ENCODE data around the gene LRRC4C. TPM values are rescaled to one million over a fixed set of nuclear protein-coding genes. Genes with fewer than 3 reads are reported as not detected.

LRRC4C gene
- total and polyA plus RNA-seq, 4 donors: 0.33 to 5.3 (median 0.43) TPM

DNA sequence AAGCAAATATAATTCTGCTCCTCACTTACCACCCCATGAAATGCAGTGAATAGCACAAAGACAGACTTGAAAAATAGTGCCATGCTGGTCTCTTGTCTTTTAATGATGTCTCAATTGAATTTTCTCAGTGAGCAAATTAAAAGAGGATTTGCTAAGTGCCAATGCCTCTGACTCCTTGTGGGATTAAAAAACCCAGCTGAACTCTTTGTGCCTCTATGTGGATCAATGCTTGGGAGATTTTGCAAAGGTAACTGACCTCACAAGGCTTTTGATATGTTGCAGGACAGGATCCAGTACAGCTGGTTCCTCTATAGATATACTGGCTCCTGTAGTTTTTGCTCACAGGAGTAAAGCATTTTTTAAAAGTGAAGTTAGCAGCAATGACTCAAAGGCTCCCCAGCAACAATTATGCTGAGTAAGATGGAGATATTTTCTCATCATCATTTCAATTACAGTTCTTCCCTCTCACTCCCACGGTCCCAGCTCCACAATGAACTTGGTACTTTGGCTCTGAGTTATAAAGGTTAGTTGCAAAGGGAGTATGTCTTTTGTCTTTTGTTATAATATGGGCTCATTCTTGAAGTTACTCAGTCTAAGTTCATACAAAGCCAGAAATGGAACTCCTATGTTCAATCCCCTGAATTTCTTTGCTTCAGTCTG lies 471.5 kb downstream of the LRRC4C start:
- H3K27ac ChIP-seq (ENCODE audit: low read depth in 1 of 2, low read length in 1 of 2): no peak overlapping the region
- DNase-seq: no peak
- no peak for TF ChIP-seq CTCF (IDR thresholded peaks at IDR 0.05; ENCODE audit: control extremely low read depth, extremely low read depth)
- no peaks in the 10 kb centered on the region for H3K9me3 ChIP-seq (ENCODE audit: control insufficient read depth in 4 of 4, insufficient read depth in 3 of 4, low read length in 3 of 4)
- ATAC-seq (ENCODE audit: insufficient read depth, low FRiP score): no peak
- H3K36me3 ChIP-seq (ENCODE audit: control insufficient read depth in 4 of 4, insufficient read depth in 4 of 4, low read length in 4 of 4): no peaks in the 10 kb centered on the region
- no peaks in the 10 kb centered on the region for H3K4me1 ChIP-seq (ENCODE audit: control insufficient read depth in 5 of 5, insufficient read depth in 5 of 5, low read length in 5 of 5)
- H3K27me3 ChIP-seq (ENCODE audit: control insufficient read depth in 3 of 3, insufficient read depth in 3 of 3, low read length in 2 of 3): no peaks in the 10 kb centered on the region
- no peak overlapping the region for H3K4me3 ChIP-seq
- WGBS, 2 donors: 53 to 75% methylated on average over 1 of the region's 1 CpG
- H3K9ac ChIP-seq (ENCODE audit: insufficient read depth in 1 of 2, low read length in 2 of 2): no peak overlapping the region

DNA sequence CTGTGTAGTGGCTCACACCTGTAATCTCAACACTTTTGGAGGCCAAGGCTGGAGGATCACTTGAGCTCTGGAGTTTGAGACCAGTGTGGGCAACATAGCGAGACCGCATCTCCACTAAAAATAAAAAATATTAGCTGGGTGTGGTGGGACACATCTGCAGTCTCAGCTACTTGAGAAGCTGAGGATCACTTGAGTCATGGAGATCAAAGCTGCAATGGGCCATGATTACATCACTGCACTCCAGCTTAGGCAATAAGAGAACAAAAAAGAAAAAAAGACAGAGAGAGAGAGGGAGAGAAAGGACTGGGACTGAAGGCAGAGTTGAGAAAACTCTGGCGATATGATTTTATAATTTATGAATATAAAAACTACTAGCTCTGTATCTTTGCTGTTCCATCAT lies 473.1 kb downstream of the LRRC4C start:
- no peak overlapping the region for H3K9ac ChIP-seq (ENCODE audit: insufficient read depth in 1 of 2, low read length in 2 of 2)
- WGBS, 2 donors: 79 to 89% methylated on average over 3 of the region's 3 CpGs
- DNase-seq (no peak), ATAC-seq (ENCODE audit: insufficient read depth, low FRiP score) (no peak)
- H3K27ac ChIP-seq (ENCODE audit: low read depth in 1 of 2, low read length in 1 of 2): no peak overlapping the region
- H3K4me3 ChIP-seq: no peak overlapping the region
- H3K4me1 ChIP-seq (ENCODE audit: control insufficient read depth in 5 of 5, insufficient read depth in 5 of 5, low read length in 5 of 5): no peaks in the 10 kb centered on the region
- H3K27me3 ChIP-seq (ENCODE audit: control insufficient read depth in 3 of 3, insufficient read depth in 3 of 3, low read length in 2 of 3): no peaks in the 10 kb centered on the region
- TF ChIP-seq CTCF (IDR thresholded peaks at IDR 0.05; ENCODE audit: control extremely low read depth, extremely low read depth): no peak
- H3K9me3 ChIP-seq (ENCODE audit: control insufficient read depth in 4 of 4, insufficient read depth in 3 of 4, low read length in 3 of 4): no peaks in the 10 kb centered on the region
- no peaks in the 10 kb centered on the region for H3K36me3 ChIP-seq (ENCODE audit: control insufficient read depth in 4 of 4, insufficient read depth in 4 of 4, low read length in 4 of 4)

- H3K4me1 ChIP-seq (ENCODE audit: control insufficient read depth in 5 of 5, insufficient read depth in 5 of 5, low read length in 5 of 5): no peaks in the 10 kb centered on the region
- H3K27me3 ChIP-seq (ENCODE audit: control insufficient read depth in 3 of 3, insufficient read depth in 3 of 3, low read length in 2 of 3): no peaks in the 10 kb centered on the region
- H3K27ac ChIP-seq (ENCODE audit: low read depth in 1 of 2, low read length in 1 of 2): no peak overlapping the region
- ATAC-seq (ENCODE audit: insufficient read depth, low FRiP score): no peak
- no peak for DNase-seq
- 66 to 90% methylated on average over 2 of the region's 2 CpGs for WGBS, 2 donors
- H3K9me3 ChIP-seq (ENCODE audit: control insufficient read depth in 4 of 4, insufficient read depth in 3 of 4, low read length in 3 of 4): peaks cover 0 to 6% (median 3%) of the 10 kb centered on the region in 4 donors
- H3K36me3 ChIP-seq (ENCODE audit: control insufficient read depth in 4 of 4, insufficient read depth in 4 of 4, low read length in 4 of 4): no peaks in the 10 kb centered on the region
- no peak overlapping the region for H3K9ac ChIP-seq (ENCODE audit: insufficient read depth in 1 of 2, low read length in 2 of 2)
- TF ChIP-seq CTCF (IDR thresholded peaks at IDR 0.05; ENCODE audit: control extremely low read depth, extremely low read depth): no peak
- no peak overlapping the region for H3K4me3 ChIP-seq
Measured at GRCh38 chr11:40975076-40975475, 484.4 kb downstream of the LRRC4C start.

All from lung (tissue), 12 donors.